Forelimb muscle (tissue), 1 donor: ENCODE measurements around the gene ZNF519. TPM values are rescaled to one million over a fixed set of nuclear protein-coding genes. Genes with fewer than 3 reads are reported as not detected.
"Not testable (repeated sequence)": the region's sequence is repeated elsewhere in the genome, so short reads cannot be mapped to it uniquely, and the experiment has no call there.

ENCODE experiments used
- DNase-seq: peaks from one replicate; pipeline ENCODE4 v3.0.0-alpha.2; 2013; ENCODE audit warnings: low read depth
- polyA plus RNA-seq: library from polyadenylated mRNA; unstranded; fragments of 120-200 nt; gene quantifications from one replicate; pipeline ENCODE4 v1.2.1, GENCODE V29; 2013; ENCODE audit not compliant: insufficient read length

Gene ZNF519
- polyA plus RNA-seq, 1 donor: 5.6 TPM

DNA sequence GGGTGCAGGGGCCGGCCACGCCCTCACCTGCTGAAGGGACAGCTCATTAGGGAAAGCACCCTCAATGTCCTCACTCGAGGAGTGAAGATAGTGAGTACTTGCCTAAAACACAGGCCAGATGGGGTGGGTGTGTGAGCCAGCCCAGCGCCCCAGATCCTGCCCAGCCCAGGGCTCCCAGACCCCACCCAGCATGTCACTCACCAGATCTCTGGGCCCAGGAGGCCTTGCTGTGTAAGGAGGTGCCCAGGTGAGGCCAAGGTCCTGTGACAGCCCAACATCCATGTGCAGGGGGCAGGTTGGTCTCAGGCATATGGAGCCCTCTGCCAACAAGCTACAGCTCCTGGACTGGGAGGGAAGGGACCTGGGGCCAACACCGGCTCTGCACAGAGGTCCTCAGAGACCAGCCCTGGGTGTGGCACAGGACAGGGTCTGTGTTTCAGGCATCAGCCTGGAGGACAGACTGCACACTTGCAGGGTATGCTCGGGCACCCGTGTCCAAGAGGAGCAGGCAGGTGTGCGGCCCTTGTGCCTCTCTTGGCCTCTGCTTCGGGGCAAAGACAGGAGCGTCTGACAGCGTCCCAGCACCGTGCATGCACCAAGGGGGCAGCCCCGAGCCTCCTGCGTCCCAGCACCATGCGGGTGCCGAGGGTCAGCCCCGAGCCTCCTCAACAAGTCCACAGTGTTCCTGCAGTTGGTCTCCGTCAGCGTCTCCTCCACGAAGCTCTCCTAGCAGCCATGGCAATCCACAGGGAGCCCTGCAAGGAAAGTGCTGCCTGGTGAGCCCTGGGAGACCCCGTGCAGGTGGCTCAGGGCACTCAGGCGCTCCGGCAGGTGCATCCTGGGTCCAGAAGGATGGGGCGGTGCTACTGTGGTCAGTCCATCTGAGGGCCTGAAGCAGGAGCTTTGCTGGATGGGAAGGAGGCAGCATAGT is 16.0 kb upstream of the ZNF519 start:
- not testable (repeated sequence) for DNase-seq

- not testable (repeated sequence) for DNase-seq
These were observed 14.5 kb upstream of the ZNF519 start for GRCh38 chr18:14146771-14147170.

GRCh38 chr18:14145581-14146338 is 13.5 kb upstream of the ZNF519 start:
- not testable (repeated sequence) for DNase-seq

DNA sequence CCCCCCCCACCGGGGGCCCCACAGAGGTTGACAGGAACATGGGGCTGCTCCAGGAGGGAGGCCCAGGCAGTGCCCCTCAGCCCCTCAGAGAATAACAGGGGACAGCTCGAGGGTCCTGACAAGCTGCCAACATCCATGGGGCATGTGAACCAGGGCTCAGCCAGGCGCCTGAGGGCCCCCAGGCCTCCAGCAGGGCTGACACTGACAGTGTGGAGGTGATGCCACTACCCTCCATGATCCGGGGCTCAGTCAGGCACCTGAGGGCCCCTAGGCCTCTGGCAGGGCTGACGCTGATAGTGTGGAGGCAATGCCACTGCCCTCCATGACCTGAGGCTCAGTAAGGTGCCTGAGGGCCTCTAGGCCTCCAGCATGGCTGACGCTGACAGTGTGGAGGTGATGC is 12.8 kb upstream of the ZNF519 start:
- not testable (repeated sequence) for DNase-seq

DNA sequence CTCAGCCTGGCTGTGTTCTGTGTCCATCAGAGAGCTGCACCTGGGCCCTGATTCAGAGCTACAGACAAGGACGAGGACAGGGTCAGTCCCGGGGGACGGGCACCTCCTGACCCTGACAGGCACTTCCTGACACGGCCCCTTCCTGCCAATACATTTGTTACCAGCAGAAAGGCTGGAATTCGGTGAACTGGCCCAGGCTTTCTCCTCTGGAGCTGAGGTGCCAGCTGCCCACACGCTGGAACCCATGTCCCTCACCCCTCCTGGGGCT is 12.3 kb upstream of the ZNF519 start:
- DNase-seq: no peak

- DNase-seq: not testable (repeated sequence)
These were observed 11.8 kb upstream of the ZNF519 start for GRCh38 chr18:14143871-14144627.

- DNase-seq: not testable (repeated sequence)
These were observed 11.2 kb upstream of the ZNF519 start for GRCh38 chr18:14143396-14143795.

- DNase-seq: not testable (repeated sequence)
These were observed 9.9 kb upstream of the ZNF519 start for GRCh38 chr18:14142177-14142576.

DNA sequence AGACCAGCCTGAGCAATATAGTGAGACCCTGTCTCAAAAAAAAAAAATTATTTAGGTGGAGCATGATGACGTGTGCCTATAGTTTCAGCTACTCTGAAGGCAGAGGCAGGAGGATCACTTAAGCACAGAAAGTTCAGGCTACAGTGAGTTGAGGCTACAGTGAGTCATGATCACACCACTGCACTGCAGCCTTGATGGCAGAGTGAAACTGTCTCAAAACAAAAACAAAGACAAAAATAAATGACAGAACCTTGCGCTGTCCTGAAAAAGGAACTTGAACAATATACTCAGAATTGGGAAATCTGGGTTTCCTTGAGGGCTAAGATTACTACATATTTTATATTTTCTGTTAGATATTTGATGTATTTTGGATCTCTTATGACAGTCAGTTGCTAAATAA is 7.3 kb upstream of the ZNF519 start:
- DNase-seq: not testable (repeated sequence)

DNA sequence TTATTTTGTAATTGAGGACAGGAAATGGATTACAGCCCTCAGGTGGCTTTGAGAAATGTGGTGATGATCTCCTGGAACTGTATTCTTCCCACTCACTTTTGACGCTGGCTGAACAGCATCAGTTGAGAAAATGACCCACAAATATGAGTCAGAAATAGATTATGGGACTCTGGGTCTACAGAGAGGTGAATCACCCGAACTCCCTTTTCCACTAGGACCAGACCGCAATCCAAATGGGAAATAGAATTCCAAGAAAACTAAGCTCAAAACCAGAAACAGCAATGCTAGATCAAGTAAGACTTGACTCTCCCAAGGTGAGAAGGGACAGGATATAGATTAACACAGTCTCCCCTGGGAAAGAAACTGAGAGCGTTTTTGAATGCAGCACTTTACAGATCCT is 5.7 kb upstream of the ZNF519 start:
- not testable (repeated sequence) for DNase-seq

GRCh38 chr18:14131696-14132270 is 452 bp downstream of the ZNF519 start:
- not testable (repeated sequence) for DNase-seq

DNA sequence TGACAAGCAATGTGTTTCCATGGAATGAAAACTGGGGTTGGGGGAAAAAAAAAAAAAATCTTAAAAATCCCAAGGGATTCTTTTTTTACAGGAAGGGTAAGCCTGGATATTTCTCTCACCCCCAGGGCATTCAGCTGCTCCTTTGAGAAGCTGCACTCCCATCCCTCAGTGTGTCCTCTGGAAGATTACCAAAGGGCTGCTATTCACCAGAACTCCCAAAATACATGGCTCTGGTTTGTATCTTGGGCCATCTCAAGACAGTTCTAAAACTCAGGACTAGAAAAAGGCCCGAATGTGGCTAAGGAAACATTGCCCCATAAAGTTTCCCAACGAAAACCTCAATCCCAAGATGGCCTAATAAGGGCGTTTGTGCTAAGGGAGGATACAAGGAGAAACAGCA is 1.4 kb downstream of the ZNF519 start:
- DNase-seq: not testable (repeated sequence)

DNA sequence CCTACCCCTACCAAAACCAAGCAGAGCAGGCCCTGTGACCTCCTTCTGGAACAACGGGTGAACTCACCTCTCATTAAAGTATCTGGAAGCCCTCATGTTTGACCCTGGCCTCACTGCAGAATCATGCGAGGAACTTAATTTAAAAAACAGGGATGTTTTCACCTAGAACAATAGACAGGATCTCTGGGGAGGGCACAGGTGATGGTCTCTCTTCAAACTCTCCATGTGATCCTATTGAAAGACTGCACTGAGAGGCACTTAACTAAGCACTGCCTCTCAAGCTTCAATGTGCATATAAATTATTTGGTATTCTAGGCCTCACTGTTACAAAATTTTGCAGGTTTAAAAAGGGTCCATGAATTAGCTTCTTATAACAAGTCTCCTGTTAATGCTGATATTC is 7.5 kb downstream of the ZNF519 start:
- no peak for DNase-seq

- DNase-seq: no peak
These were observed 10.1 kb downstream of the ZNF519 start for GRCh38 chr18:14122097-14122496.

DNA sequence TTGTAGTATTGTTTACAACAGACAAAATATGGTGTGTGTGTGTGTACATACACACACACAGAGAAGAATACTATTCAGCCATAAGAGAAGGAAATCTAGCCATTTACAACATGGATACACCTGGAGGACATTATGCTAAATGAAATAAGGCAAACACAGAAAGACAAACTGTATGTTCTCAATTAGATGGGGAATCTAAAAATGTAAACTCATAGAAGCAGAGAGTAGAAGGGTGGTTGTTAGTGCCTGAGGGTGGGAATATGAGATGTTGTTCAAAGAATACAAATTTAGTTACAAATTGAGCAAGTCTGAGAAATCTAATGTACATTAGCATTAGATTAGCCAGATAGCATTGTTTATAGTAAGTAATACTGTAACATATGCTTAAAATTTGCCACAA is 11.3 kb downstream of the ZNF519 start:
- DNase-seq: no peak

DNA sequence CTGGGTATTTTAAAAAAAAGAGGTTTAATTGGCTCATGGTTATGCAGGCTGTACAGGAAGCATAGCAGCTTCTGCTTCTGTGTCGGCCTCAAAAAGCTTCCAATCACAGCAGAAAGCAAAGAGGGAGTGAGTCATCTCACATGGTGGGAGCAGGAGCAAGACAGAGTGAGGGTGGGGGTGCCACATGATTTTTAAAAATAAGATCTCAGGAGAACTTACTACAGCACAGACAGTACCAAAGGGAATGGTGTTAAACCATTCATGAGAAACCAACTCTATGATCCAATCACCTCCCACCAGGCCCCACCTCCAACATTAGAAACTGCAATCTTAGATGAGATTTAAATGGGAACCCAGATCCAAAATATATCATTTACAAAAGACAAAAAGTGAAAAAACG is 14.6 kb downstream of the ZNF519 start:
- no peak for DNase-seq

DNA sequence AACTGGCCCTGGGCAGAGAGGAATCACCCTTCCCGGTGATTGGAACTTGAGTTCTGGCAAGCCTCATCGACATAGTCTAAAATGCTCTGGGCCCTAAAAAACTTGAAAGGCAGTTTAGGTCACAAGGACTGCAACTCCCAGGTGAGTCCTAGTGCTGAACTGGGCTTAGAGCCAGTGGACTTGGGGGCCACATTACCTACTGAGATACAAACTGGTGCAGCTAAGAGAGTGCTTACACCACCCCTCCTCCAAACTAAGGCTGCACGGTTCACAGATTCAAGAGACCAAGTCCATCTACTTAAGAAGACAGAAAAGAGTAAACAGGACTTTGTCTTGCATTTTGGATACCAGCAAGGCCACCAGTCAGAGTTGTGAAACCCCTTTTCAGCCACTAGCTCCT is 25.3 kb downstream of the ZNF519 start:
- DNase-seq: no peak

DNA sequence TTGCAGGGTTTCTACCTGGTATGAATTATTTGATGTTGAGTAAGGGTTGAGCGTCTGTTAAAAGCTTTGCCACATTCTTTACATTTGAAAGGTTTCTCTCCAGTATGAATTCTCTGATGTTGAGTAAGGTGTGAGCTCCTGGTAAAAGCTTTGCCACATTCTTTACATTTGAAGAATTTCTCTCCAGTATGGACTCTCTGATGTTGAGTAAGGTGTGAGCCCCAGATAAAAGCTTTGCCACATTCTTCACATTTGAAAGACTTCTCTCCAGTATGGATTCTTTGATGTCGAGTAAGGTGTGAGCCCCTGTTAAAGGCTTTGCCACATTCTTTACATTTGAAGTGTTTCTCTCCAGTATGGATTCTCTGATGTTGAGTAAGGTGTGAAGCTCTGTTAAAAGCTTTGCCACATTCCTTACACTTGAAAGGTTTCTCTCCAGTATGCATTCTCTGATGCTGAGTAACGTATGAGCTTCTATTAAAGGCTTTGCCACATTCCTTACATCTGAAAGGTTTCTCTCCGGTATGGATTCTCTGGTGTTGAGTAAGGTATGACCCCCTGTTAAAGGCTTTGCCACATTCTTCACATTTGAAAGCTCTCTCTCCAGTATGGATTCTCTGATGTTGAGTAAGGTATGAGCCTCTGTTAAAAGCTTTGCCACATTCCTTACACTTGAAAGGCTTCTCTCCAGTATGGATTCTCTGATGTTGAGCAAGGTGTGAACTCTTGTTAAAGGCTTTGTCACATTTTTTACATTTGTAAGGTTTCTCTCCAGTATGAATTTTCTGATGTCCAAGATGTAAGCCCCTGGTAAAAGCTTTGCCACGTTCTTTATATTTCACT is 27.1 kb downstream of the ZNF519 start:
- DNase-seq: no peak

DNA sequence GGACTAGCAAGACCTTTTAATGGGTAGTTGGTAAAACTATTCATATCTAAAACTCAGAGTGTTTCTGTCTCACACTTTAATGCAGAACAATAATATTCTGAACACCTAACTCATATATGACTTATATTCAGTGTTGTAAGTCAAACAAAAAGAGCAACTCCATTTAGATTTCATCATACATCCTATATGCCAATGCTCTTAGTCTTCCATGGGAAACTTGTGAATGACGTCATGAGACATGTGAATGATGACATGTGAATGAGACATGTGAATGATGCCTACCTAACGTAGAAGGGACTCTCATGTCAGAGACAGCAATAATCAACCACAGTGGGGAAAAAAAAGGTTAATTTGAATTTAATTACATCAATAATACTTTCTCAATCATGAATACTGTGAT is 28.0 kb downstream of the ZNF519 start:
- no peak for DNase-seq

DNA sequence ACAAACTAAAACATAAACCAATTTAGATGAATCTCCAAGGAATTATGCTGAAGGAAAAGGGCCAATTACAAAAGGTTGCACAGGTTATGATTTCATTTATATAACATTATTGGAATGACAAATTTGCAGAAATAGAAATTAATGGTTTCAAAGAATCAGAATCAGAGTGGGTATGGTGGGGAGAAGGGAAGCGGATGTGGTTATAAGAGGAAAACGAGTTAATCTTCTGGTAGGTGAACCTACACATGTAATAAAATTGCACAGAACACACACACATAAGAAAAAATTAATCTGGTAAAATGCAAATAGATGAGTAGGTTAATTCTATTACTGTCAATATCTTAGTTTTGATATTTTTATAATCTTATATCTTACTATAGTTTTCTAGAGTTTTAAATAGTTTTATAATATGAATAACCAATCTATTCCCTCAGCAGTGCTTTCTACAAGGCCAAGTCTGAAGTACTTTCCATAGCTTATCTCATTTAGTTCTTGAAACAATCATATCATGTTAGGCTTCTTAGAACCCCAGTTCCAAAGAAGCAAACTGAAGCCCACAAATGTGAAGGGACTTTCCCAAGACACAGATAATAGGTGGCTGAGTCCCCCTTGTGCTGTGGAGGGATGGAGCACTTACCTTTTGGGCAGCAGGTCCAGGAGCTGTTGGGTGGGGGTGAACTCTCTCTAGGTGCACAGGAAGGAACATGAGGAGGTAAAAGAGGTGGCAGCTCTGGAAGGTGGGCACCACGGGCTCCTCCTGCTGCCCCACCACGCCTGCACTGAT is 31.5 kb downstream of the ZNF519 start:
- DNase-seq: no peak
